ENCODE data around the gene OPRM1. TPM values are rescaled to one million over a fixed set of nuclear protein-coding genes. Genes with fewer than 3 reads are reported as not detected.
A peak's percentile ranks its signal among the peaks of the same experiment; 100 is the strongest.

OPRM1 gene
- total RNA-seq, 1 donor from 2014 or later, result not detected

DNA sequence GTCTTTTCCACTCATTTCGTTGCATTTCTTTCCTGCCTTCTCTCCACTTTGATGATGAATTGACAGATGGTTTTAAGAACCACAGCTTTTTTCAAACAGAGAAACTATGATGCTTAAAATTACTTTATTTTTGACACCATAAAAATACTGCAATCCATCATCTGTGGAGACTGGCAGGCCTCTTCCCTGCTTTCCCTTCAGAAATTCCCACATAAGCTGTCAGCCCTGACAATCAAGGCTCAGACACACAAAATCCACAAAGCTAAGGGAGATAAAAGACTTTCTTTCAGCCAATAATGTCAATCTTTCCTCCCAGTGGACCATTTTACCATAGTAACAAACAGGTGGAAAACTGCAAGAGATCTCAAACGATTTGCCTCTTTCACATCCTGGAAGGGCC is 235.1 kb downstream of the OPRM1 start:
- peaks cover 2% of the 10 kb centered on the region for H3K27me3 Mint-ChIP-seq (ENCODE audit: low read depth)
- H3K4me1 Mint-ChIP-seq (ENCODE audit: low read depth), result peaks cover 5% of the 10 kb centered on the region
- TF ChIP-seq, protein P1, sequence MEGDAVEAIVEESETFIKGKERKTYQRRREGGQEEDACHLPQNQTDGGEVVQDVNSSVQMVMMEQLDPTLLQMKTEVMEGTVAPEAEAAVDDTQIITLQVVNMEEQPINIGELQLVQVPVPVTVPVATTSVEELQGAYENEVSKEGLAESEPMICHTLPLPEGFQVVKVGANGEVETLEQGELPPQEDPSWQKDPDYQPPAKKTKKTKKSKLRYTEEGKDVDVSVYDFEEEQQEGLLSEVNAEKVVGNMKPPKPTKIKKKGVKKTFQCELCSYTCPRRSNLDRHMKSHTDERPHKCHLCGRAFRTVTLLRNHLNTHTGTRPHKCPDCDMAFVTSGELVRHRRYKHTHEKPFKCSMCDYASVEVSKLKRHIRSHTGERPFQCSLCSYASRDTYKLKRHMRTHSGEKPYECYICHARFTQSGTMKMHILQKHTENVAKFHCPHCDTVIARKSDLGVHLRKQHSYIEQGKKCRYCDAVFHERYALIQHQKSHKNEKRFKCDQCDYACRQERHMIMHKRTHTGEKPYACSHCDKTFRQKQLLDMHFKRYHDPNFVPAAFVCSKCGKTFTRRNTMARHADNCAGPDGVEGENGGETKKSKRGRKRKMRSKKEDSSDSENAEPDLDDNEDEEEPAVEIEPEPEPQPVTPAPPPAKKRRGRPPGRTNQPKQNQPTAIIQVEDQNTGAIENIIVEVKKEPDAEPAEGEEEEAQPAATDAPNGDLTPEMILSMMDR (IDR thresholded peaks at IDR 0.05), result no peak
- no peaks in the 10 kb centered on the region for H3K36me3 Mint-ChIP-seq (ENCODE audit: low read depth)
- no peaks in the 10 kb centered on the region for H3K9me3 Mint-ChIP-seq (ENCODE audit: low read depth)
- no peak for DNase-seq (ENCODE audit: low spot score)
- H3K27ac Mint-ChIP-seq (ENCODE audit: unreplicated experiment), result no peak overlapping the region
- no peak overlapping the region for H3K4me3 Mint-ChIP-seq (ENCODE audit: unreplicated experiment)

DNA sequence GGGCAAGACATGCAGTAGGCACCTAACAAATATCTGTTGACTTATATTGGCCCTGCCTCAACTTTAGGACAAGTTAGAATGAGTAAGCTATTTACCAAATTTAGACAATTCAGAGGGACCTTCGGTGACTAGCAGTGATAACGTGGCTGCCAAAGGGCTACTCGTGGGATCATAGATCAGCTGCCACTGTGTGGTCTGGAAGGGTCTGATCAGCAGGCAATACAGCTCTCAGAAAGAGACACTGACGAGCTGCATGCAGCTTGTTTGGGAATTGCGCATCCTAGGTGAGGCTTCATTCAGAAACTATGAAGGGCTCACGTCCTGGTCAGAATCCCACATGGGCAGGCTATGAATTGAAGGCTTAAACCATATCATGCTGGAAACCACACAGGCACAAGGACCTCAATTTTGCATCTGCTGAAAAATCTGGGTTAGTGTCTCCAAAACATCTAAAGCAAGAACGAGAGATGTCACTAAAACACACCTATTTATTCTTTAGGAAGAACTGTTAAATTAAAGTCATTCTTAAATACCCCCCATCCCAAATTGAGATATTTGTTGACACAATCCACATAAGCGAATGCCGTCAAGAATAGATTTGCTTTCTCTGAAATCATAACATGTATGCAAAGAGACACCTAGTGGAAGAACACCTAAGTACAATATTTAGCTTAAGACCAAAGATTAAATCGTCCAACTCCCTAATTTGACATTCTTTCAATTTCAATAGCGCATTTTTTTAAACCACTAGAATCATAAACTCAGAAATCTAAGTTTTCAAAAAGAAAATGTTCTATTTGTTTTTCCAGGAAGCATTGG is 238.0 kb downstream of the OPRM1 start:
- Mint-ChIP-seq H3K4me1 (ENCODE audit: low read depth) (peaks cover 5% of the 10 kb centered on the region), H3K27ac (ENCODE audit: unreplicated experiment) (no peak overlapping the region)
- DNase-seq (ENCODE audit: low spot score), result no peak

DNA sequence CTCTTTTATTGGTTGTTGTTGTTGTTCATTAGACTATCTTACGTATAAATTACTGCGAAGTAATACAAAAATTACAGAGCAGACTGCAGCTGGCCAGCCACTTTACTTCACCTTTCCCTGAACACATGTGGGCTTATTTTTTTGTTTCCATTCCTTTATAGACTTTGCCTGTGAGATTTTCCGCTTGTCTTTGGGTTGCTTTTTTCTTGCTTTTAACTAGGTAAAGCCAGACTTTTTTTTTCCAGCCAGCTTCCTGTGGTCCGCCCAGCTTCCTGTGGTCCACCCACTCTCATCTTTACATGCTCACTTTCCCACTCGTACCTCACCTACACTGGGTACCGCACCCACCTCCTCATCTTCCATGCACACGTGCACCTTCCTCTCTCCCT is 238.6 kb downstream of the OPRM1 start:
- Mint-ChIP-seq H3K4me3 (ENCODE audit: unreplicated experiment) (no peak overlapping the region), H3K36me3 (ENCODE audit: low read depth) (no peaks in the 10 kb centered on the region), H3K9me3 (ENCODE audit: low read depth) (no peaks in the 10 kb centered on the region), H3K27me3 (ENCODE audit: low read depth) (peaks cover 2% of the 10 kb centered on the region), H3K27ac (ENCODE audit: unreplicated experiment) (no peak overlapping the region), H3K4me1 (ENCODE audit: low read depth) (peaks cover 5% of the 10 kb centered on the region)
- DNase-seq (ENCODE audit: low spot score), result no peak
- TF ChIP-seq, protein P1 (IDR thresholded peaks at IDR 0.05), result peak; percentile 26

More for the DNA sequence above, 238.0 kb downstream of the OPRM1 start:
- Mint-ChIP-seq H3K36me3 (ENCODE audit: low read depth) (no peaks in the 10 kb centered on the region), H3K4me3 (ENCODE audit: unreplicated experiment) (no peak overlapping the region), H3K9me3 (ENCODE audit: low read depth) (no peaks in the 10 kb centered on the region), H3K27me3 (ENCODE audit: low read depth) (peaks cover 2% of the 10 kb centered on the region)
- TF ChIP-seq, protein P1 (IDR thresholded peaks at IDR 0.05), result peak; percentile 84

DNA sequence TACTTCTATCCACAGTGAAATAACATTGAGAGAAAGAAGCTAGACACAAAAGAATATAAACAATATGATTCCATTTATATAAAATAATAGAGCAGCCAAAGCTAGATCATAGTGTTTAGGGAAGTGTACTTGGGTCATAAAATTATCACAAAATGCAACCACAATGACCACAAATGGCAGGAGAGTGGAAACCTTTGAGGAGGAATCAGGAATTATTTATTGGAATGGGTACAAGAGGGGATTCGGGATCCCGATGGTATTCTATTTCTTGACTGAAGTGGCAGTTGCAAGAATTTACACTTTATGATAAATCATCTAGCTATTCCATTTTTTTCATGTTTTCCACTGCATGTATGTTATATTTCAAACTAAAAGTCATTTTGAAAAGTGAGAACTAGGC is 241.5 kb downstream of the OPRM1 start:
- Mint-ChIP-seq H3K36me3 (ENCODE audit: low read depth) (no peaks in the 10 kb centered on the region), H3K27me3 (ENCODE audit: low read depth) (no peaks in the 10 kb centered on the region), H3K27ac (ENCODE audit: unreplicated experiment) (no peak overlapping the region), H3K4me1 (ENCODE audit: low read depth) (peaks cover 5% of the 10 kb centered on the region), H3K9me3 (ENCODE audit: low read depth) (no peaks in the 10 kb centered on the region), H3K4me3 (ENCODE audit: unreplicated experiment) (no peak overlapping the region)
- DNase-seq (ENCODE audit: low spot score), result no peak
- TF ChIP-seq, protein P1 (IDR thresholded peaks at IDR 0.05), result no peak

DNA sequence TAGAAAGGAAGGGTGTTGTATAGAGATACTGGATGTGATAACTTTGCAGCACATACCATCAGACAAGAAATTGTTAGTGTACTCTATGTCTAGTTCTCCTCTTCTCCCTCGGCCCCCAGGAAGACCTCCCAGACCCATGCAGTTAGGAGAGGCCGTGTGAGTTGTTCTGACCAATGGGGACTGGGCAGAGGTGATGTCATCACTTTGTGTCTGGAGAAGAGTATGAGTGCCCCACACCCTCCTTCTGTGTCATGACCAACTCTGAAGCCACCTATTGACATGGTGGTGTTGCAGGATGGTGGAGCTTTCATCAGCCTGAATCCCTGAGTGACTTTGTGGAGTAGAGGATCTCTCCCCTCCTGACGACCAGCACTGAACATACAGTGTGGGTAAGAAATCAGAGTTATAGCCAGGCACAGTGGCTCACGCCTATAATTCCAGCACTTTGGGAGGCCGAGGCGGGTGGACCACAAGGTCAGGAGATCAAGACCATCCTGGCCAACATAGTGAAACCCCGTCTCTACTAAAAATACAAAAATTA is 245.3 kb downstream of the OPRM1 start:
- Mint-ChIP-seq H3K4me3 (ENCODE audit: unreplicated experiment) (no peak overlapping the region), H3K27me3 (ENCODE audit: low read depth) (no peaks in the 10 kb centered on the region), H3K9me3 (ENCODE audit: low read depth) (no peaks in the 10 kb centered on the region), H3K36me3 (ENCODE audit: low read depth) (no peaks in the 10 kb centered on the region), H3K4me1 (ENCODE audit: low read depth) (peaks cover 4% of the 10 kb centered on the region), H3K27ac (ENCODE audit: unreplicated experiment) (no peak overlapping the region)
- TF ChIP-seq, protein P1 (IDR thresholded peaks at IDR 0.05), result no peak
- no peak for DNase-seq (ENCODE audit: low spot score)

All from chondrocyte (in vitro differentiated cells).